IgD-negative memory B cell (primary cell): ENCODE results near the gene IGFBP5. TPM values are rescaled to one million over a fixed set of nuclear protein-coding genes. Genes with fewer than 3 reads are reported as not detected.

ENCODE experiments used
- H3K27ac Mint-ChIP-seq, 3 donors: one replicate each; pipeline ENCODE4 v1.8.0; 2020 to 2022; ENCODE audit warnings: mild to moderate bottlenecking in 3 of 3, mixed read lengths in 3 of 3, moderate library complexity in 1 of 3
- H3K27me3 Mint-ChIP-seq: one replicate; pipeline ENCODE4 v1.8.0; 2021; ENCODE audit warnings: mixed read lengths
- H3K36me3 Mint-ChIP-seq: one replicate; pipeline ENCODE4 v1.8.0; 2020; ENCODE audit warnings: mild to moderate bottlenecking, mixed read lengths
- H3K4me1 Mint-ChIP-seq, 3 donors: one replicate each; pipeline ENCODE4 v1.8.0; 2020 to 2022; ENCODE audit warnings: mixed read lengths in 3 of 3, mild to moderate bottlenecking in 1 of 3
- H3K4me3 Mint-ChIP-seq, 4 donors: one replicate each; pipeline ENCODE4 v1.8.0; 2020 to 2022; ENCODE audit warnings: mild to moderate bottlenecking in 4 of 4, mixed read lengths in 4 of 4, moderate library complexity in 3 of 4
- H3K9me3 Mint-ChIP-seq, 3 donors: one replicate each; pipeline ENCODE4 v1.8.0; 2020 to 2021; ENCODE audit warnings: mixed read lengths in 3 of 3, mild to moderate bottlenecking in 1 of 3
- polyA plus RNA-seq: library from polyadenylated mRNA; unstranded; fragments of 300-500 nt; fragmentation: Illumina TruSeq; gene quantifications from one replicate; pipeline ENCODE4 v1.2.3, GENCODE V29; 2021

Gene IGFBP5
- polyA plus RNA-seq, 1 donor from 2014 or later = not detected

DNA sequence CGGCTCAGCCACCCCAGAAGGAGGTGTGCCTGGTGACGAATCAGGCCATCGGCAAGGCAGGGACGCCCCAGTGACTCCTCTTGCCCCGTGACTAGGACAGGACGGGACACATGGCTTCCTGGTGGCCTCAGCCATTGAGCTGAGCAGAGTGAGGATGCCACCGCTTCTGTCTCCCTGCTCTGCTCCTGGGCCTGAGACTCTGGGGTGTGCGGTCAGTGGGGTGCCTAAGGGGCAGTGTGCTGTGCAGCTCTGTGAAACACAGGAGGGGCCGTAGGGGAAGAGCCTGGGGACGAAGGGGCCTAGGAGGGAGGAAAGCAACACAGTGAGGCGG is 24.3 kb downstream of the IGFBP5 start:
- peaks cover 2% of the 10 kb centered on the region for H3K36me3 Mint-ChIP-seq
- H3K27me3 Mint-ChIP-seq = peaks cover 15% of the 10 kb centered on the region
- H3K4me3 Mint-ChIP-seq = no peak overlapping the region
- H3K27ac Mint-ChIP-seq = no peak overlapping the region
- H3K4me1 Mint-ChIP-seq = no peaks in the 10 kb centered on the region
- no peaks in the 10 kb centered on the region for H3K9me3 Mint-ChIP-seq

DNA sequence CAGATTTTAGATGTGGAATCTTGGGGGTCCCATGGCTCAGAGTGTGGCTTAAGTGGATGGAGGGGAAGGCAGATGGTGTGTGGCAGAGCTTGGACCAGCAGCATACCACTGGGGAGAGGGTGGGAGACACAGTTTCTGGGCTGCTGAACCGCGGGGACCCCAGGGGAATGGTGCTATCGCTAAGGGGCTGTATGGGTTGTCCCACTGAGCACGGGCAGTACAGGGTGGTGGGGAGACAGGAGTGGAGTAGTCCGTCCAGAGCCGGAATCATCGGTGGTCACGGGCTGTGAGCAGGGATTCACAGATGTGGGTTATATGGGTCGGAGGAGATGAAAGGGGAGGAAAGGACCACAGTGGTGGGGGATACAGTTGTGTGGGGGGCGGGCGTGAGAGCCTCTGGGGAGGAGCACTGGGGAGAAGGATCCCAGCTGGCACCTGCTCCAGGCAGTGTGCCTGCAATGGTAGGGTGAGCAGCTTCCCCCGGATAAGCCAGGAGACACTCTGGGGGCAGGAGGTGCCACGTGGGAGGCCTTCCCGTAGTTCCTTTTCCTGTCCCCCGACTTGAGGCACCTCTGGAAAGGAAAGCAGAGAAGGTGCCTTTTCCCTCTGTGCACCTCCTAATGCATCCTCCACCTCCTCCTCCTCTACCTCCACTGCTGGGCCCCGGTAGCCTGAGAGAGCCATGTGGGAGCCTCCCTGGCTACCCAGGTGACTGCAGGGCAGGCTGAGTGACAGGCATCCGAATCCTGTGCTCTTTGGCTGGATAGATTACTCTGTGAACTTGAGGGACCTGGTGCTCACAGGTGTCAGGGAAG is 24.9 kb downstream of the IGFBP5 start:
- no peaks in the 10 kb centered on the region for H3K4me1 Mint-ChIP-seq
- H3K36me3 Mint-ChIP-seq = peaks cover 2% of the 10 kb centered on the region
- no peak overlapping the region for H3K4me3 Mint-ChIP-seq
- no peak overlapping the region for H3K27ac Mint-ChIP-seq
- peaks cover 19% of the 10 kb centered on the region for H3K27me3 Mint-ChIP-seq
- no peaks in the 10 kb centered on the region for H3K9me3 Mint-ChIP-seq

DNA sequence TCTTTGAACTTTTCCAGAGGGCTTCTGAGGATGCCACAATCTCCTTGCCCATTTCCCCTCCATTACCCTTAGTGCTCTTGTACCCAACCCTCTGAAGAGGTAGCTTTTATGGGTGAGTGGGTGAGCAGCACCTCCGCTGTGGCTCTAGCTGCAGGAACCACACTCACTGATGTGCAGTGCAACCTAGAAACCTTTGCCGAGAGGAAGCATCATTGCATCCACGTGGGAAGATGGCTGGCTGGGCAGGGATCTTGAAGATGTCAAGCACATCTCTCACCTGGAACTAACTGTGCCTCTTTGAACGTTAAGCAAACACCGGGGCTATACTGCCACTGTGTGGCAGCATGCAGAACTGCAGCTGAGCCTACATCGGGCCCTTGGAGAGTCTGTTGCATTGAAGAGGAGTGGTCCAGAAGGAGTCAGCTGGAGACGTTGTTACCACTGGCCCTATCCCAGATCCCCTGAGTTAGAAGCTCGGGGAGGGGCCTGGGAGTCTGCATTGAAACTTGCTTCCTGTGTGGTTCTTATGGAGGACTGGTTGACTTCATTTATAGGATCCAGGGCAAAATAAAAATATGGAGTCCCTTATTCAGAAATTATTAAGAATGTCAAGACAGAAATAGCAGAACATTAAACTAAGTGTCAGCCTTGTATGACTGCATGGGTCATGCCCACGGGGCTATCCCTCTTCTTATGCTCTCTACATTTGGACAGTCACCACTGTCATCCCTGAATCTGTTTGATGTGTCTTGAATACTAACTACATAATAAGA is 28.7 kb downstream of the IGFBP5 start:
- H3K36me3 Mint-ChIP-seq = no peaks in the 10 kb centered on the region
- H3K27me3 Mint-ChIP-seq = peaks cover 19% of the 10 kb centered on the region
- H3K4me1 Mint-ChIP-seq = no peaks in the 10 kb centered on the region
- no peak overlapping the region for H3K4me3 Mint-ChIP-seq
- no peaks in the 10 kb centered on the region for H3K9me3 Mint-ChIP-seq
- no peak overlapping the region for H3K27ac Mint-ChIP-seq

DNA sequence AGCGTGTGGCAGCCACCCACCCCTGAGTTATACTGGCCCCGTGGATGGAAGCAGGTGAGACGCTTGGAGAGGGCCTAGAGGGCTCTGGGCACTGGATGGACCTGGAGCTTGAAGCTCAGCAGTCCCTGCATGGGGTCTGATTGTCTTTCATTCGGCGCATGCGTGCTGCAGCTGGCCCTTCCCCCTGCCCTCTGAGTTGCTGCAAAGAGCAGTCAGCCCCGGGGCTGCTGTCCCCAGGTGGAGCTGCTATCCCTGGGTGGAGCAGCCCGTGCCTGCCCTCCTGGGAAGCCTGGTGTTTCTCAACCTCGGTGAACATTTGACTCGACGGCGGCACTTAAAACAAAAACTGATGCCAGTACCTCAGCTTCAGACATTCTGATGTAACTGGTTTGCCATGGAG is 29.6 kb downstream of the IGFBP5 start:
- no peak overlapping the region for H3K27ac Mint-ChIP-seq
- H3K27me3 Mint-ChIP-seq = peaks cover 16% of the 10 kb centered on the region
- no peaks in the 10 kb centered on the region for H3K9me3 Mint-ChIP-seq
- H3K4me3 Mint-ChIP-seq = peak overlapping the region in 1 of 4 donors; percentile 39
- H3K36me3 Mint-ChIP-seq = no peaks in the 10 kb centered on the region
- no peaks in the 10 kb centered on the region for H3K4me1 Mint-ChIP-seq

DNA sequence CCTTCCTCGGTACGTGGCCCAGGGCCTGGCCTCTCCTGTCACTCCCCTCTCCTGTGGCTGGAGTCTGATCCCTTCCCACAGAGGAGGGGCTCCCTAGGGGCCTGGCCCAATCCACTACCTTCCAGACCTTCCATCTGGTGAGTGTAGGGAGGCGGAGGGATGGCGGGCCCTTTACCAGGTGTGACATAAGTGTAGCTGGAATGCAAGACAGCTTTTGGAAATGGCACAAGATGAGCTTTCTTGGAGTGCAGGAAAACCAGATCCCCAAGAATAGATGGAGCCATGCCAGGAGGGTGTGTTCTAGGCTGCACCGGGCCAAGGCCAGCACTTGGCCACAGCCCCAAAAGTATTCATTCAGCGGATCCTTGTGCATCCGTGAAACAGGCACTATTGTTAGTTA is 30.1 kb downstream of the IGFBP5 start:
- no peaks in the 10 kb centered on the region for H3K36me3 Mint-ChIP-seq
- H3K4me1 Mint-ChIP-seq = no peaks in the 10 kb centered on the region
- H3K27ac Mint-ChIP-seq = no peak overlapping the region
- H3K27me3 Mint-ChIP-seq = peaks cover 18% of the 10 kb centered on the region
- no peak overlapping the region for H3K4me3 Mint-ChIP-seq
- H3K9me3 Mint-ChIP-seq = no peaks in the 10 kb centered on the region

DNA sequence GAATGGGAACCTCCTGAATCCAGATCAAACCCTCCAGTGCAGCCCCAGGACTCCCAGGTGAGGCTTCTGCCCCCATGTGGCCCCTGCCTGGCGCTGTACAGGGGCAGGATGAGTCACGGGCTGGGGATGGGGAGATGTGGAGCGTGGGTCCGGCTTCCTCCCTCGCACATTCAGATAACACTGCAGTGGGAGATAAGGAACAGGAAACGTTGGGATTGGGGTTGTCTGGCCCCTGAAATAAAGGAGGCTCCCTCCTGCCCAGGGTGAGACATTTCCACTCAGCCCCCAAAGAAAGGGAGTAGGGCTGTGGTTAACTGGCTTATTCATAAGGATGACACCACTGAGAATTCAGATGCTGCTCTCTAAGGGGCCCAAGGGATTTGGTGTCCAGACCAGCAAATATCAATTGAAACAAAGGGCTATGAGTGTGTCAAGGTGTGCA is 30.7 kb downstream of the IGFBP5 start:
- Mint-ChIP-seq H3K27me3 (peaks cover 12% of the 10 kb centered on the region), H3K4me1 (no peaks in the 10 kb centered on the region), H3K9me3 (no peaks in the 10 kb centered on the region), H3K27ac (peak overlapping the region in 1 of 3 donors; percentile 10), H3K36me3 (no peaks in the 10 kb centered on the region), H3K4me3 (no peak overlapping the region)

DNA sequence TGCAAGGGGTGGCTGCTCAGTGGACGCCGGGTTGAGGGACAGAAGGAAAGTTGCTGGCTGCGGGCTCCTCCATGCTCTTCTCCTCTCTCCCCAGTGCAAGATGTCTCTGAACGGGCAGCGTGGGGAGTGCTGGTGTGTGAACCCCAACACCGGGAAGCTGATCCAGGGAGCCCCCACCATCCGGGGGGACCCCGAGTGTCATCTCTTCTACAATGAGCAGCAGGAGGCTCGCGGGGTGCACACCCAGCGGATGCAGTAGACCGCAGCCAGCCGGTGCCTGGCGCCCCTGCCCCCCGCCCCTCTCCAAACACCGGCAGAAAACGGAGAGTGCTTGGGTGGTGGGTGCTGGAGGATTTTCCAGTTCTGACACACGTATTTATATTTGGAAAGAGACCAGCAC is 31.5 kb downstream of the IGFBP5 start:
- no peak overlapping the region for H3K4me3 Mint-ChIP-seq
- H3K36me3 Mint-ChIP-seq = no peaks in the 10 kb centered on the region
- no peak overlapping the region for H3K27ac Mint-ChIP-seq
- H3K27me3 Mint-ChIP-seq = peaks cover 12% of the 10 kb centered on the region
- no peaks in the 10 kb centered on the region for H3K9me3 Mint-ChIP-seq
- H3K4me1 Mint-ChIP-seq = no peaks in the 10 kb centered on the region

DNA sequence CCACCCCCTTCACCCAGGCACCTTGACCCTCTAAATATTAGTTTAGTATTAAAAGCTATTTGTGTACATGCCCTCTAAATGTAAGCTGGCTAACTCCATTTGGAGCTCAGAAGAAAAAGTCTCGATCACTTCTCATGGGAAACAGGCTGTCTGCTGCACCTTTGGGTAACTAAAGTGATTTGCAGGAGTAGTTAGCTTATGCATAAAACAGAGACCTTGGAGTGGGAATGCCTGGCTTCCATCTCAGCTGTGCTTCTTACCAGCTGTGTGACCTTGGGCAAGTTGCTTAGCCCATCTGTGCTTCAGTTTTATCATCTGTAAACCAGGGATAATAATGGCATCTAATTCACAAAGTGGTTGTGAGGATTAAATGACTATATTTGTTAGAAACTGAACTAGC is 32.2 kb downstream of the IGFBP5 start:
- Mint-ChIP-seq H3K9me3 (no peaks in the 10 kb centered on the region), H3K4me3 (no peak overlapping the region), H3K36me3 (no peaks in the 10 kb centered on the region), H3K4me1 (no peaks in the 10 kb centered on the region), H3K27ac (no peak overlapping the region), H3K27me3 (peaks cover 10% of the 10 kb centered on the region)

DNA sequence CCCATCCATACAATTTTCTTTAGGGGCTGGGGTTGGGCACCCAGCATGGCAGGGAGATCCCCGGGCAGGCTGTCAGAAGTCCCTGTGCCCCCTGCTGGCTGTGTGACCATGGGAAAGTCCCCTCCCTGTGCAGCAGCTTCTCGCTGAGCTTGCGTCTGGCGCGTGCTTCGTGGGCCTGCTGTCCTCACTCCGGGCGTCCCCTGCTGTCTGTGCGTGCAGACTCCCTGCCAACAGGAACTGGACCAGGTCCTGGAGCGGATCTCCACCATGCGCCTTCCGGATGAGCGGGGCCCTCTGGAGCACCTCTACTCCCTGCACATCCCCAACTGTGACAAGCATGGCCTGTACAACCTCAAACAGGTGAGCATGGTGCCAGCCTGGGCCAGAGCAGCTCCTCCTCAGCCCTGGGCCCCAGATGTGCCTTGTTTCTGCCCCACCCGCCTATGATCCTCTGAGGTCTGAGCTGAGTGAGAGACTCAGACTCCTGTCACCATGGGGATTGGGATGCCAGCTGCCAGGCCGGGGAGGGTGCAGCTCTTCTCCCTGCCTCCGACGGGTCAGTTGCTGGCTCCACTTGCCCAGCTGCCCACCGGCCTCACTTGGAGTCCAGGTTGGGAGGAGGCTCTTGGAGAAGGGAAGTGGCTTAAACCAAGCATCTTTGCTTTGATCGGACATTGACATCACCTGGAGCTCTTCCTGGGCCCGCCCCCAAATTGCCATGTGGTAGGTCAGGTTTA is 33.5 kb downstream of the IGFBP5 start:
- Mint-ChIP-seq H3K27ac (no peak overlapping the region), H3K4me3 (no peak overlapping the region), H3K9me3 (no peaks in the 10 kb centered on the region), H3K36me3 (no peaks in the 10 kb centered on the region), H3K27me3 (peaks cover 10% of the 10 kb centered on the region), H3K4me1 (no peaks in the 10 kb centered on the region)

DNA sequence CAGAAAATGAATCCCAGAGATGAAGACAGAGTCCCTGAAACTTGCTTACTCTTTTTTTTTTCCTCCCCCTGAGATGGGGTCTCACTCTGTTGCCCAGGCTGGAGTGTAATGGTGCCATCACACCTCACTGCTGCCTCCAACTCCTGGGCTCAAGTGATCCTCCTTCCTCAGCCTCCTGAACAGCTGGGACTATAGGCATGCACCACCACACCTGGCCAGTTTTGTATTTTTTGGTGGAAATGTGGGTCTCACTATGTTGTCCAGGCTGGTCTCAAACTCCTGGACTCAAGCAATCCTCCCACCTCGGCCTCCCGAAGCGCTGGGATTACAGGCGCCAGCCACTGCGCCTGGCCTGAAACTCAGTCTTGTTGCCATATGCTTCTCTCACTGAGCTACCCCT is 34.3 kb downstream of the IGFBP5 start:
- Mint-ChIP-seq H3K36me3 (no peaks in the 10 kb centered on the region), H3K9me3 (no peaks in the 10 kb centered on the region), H3K27ac (no peak overlapping the region), H3K4me1 (no peaks in the 10 kb centered on the region), H3K4me3 (no peak overlapping the region), H3K27me3 (peaks cover 9% of the 10 kb centered on the region)

DNA sequence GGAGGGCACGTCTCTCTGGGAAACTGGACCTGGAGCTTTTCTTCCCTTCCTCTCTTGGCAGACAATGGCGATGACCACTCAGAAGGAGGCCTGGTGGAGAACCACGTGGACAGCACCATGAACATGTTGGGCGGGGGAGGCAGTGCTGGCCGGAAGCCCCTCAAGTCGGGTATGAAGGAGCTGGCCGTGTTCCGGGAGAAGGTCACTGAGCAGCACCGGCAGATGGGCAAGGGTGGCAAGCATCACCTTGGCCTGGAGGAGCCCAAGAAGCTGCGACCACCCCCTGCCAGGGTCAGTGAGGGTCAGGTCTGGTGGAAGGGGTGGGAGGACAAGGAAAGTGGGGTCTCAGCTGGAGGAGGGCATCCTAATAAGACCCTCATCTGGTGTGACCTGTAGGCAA is 34.9 kb downstream of the IGFBP5 start:
- H3K27me3 Mint-ChIP-seq = peaks cover 6% of the 10 kb centered on the region
- no peaks in the 10 kb centered on the region for H3K9me3 Mint-ChIP-seq
- no peaks in the 10 kb centered on the region for H3K36me3 Mint-ChIP-seq
- peak overlapping the region in 1 of 4 donors; percentile 26 for H3K4me3 Mint-ChIP-seq
- H3K4me1 Mint-ChIP-seq = no peaks in the 10 kb centered on the region
- H3K27ac Mint-ChIP-seq = peak overlapping the region in 1 of 3 donors; percentile 47

DNA sequence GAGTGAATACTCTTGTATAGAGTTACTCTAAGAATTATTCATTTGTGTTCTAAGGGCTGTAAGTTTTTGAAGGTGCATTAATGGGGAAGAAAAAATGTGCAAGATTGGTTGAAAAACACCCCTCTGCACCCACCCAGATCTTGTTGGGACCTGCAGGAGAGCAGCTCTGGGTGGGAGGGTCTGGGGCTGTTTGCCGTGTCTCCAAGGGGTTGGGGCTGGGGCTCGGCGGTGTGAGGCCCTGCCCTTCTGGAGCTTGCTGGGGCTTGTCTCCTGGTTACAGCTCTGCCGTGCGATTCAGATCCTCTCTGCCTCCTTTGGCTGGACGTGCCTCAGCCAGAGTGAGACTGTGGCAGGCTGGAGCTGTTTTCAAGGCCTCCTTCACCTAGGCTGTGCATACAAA is 36.1 kb downstream of the IGFBP5 start:
- H3K36me3 Mint-ChIP-seq = no peaks in the 10 kb centered on the region
- H3K27ac Mint-ChIP-seq = no peak overlapping the region
- no peaks in the 10 kb centered on the region for H3K4me1 Mint-ChIP-seq
- peaks cover 8% of the 10 kb centered on the region for H3K27me3 Mint-ChIP-seq
- H3K4me3 Mint-ChIP-seq = no peak overlapping the region
- no peaks in the 10 kb centered on the region for H3K9me3 Mint-ChIP-seq

DNA sequence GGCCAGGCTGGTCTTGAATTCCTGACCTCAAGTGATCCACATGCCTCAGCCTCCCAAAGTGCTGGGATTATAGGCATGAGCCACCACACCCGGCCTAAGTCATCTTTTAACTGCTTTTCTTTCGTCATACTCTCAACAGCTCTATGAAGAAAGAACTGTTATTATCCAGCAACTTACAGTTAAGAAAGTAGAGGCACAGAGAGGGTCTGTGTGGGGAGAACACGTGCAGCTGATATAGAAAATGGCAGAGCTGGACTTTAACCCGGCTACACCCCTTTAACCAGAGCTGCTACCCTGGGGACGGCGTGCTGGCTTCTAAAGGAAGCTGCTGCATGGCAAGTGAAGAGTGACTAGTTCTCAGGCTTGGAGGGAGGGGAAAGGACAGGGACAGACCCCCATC is 36.6 kb downstream of the IGFBP5 start:
- H3K9me3 Mint-ChIP-seq = no peaks in the 10 kb centered on the region
- H3K4me1 Mint-ChIP-seq = no peaks in the 10 kb centered on the region
- no peaks in the 10 kb centered on the region for H3K36me3 Mint-ChIP-seq
- peaks cover 8% of the 10 kb centered on the region for H3K27me3 Mint-ChIP-seq
- H3K4me3 Mint-ChIP-seq = no peak overlapping the region
- no peak overlapping the region for H3K27ac Mint-ChIP-seq

DNA sequence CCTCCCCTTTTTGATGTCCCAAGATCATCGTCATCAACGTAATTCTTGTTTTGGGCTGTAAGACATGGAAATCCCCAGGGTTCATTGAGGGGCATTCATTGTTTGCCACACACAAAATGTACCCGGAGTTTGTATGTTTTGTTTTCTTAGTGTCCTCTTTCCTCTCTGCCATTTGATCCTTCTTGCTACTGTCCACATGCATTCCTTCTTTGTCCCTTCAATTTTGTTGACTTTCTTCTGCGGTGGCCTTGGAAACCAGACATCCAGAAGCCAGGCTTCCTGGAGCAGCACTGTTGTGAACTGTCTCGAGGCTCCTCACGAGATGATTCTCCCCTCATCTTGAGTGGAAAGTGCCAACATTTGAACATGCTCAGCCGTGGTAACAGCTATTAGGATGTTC is 37.4 kb downstream of the IGFBP5 start:
- H3K4me3 Mint-ChIP-seq = no peak overlapping the region
- peaks cover 8% of the 10 kb centered on the region for H3K27me3 Mint-ChIP-seq
- no peak overlapping the region for H3K27ac Mint-ChIP-seq
- H3K4me1 Mint-ChIP-seq = no peaks in the 10 kb centered on the region
- H3K36me3 Mint-ChIP-seq = no peaks in the 10 kb centered on the region
- H3K9me3 Mint-ChIP-seq = no peaks in the 10 kb centered on the region

DNA sequence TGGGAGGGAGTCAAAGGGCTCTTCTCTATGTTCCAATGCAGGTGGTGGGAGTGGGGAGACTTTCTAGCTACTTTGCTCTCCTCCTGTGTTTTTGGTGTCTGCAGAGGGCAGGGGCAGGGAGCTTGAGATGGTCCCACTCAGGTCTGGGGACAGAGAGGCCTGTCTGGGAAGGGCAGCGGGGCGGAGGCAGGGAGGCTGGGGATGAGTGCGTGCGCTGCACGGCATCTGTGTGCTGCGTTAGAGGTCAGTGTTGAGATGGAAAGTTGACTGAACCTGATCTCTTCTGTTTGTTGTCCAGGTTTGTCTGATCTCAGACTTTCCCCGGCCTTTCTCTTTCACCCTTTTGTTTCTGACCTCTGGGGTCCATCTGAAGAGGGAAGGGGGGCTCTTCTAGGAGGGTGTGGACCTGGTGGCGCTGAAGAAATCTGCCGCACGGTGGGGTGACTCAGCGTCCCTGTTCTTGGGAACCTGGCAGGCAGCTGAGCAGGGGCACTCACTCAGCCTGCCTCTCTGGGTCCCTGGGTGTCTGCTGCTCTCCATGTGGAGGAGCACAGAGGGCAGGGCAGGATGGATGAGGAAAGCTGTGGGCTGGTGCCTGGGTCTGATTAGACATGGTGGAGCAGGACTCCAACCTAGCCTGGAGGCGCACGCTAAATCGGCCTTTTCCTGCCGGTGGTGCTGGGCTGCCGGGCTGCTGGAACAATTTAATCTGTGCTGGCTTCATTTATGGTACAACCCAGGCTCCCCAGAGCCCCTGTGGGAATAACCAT is 38.1 kb downstream of the IGFBP5 start:
- H3K4me1 Mint-ChIP-seq = no peaks in the 10 kb centered on the region
- no peaks in the 10 kb centered on the region for H3K9me3 Mint-ChIP-seq
- peaks cover 9% of the 10 kb centered on the region for H3K27me3 Mint-ChIP-seq
- no peak overlapping the region for H3K4me3 Mint-ChIP-seq
- H3K36me3 Mint-ChIP-seq = no peaks in the 10 kb centered on the region
- H3K27ac Mint-ChIP-seq = no peak overlapping the region
